Smooth muscle cell (in vitro differentiated cells): Measurements from ENCODE around the gene CALN1. TPM values are rescaled to one million over a fixed set of nuclear protein-coding genes. Genes with fewer than 3 reads are reported as not detected.

ENCODE experiments used
- DNase-seq: peaks from one replicate; lab custom pipeline; 2025; ENCODE audit not compliant: unreplicated experiment; lab: John Stamatoyannopoulos, UW
- H2AFZ ChIP-seq: fragments of 200-600 bp; sonication (generic); 2 replicates; pipeline ENCODE4 v1.6.0; 2016; ENCODE audit warnings: antibody characterized with exemption, low read depth, mild to moderate bottlenecking
- H3F3A ChIP-seq: fragments of 200-600 bp; sonication (generic); 2 replicates; pipeline ENCODE4 v1.6.0; 2017; ENCODE audit warnings: antibody characterized with exemption, low read depth
- H3K27ac ChIP-seq: fragments of 200-600 bp; sonication (generic); 2 replicates; pipeline ENCODE4 v1.5.1; 2016; ENCODE audit warnings: low read depth, mild to moderate bottlenecking
- H3K27me3 ChIP-seq: fragments of 200-600 bp; sonication (generic); 2 replicates; pipeline ENCODE4 v1.6.1; 2016; ENCODE audit warnings: low read depth, mild to moderate bottlenecking
- H3K36me3 ChIP-seq: fragments of 200-600 bp; sonication (generic); 2 replicates; pipeline ENCODE4 v1.5.1; 2016; ENCODE audit warnings: low read depth
- H3K4me1 ChIP-seq: fragments of 200-600 bp; sonication (generic); 2 replicates; pipeline ENCODE4 v1.5.1; 2016; ENCODE audit warnings: low read depth
- H3K4me2 ChIP-seq: fragments of 200-600 bp; sonication (generic); 2 replicates; pipeline ENCODE4 v1.6.0; 2016; ENCODE audit warnings: mild to moderate bottlenecking
- H3K4me3 ChIP-seq: fragments of 200-600 bp; sonication (generic); 2 replicates; pipeline ENCODE4 v1.5.1; 2016; ENCODE audit warnings: mild to moderate bottlenecking
- H3K79me2 ChIP-seq: fragments of 200-600 bp; sonication (generic); 2 replicates; pipeline ENCODE4 v1.6.0; 2016; ENCODE audit warnings: low read depth, mild to moderate bottlenecking
- H3K9ac ChIP-seq: fragments of 200-600 bp; sonication (generic); 2 replicates; pipeline ENCODE4 v1.6.0; 2016; ENCODE audit warnings: low read depth
- H3K9me3 ChIP-seq: fragments of 200-600 bp; sonication (generic); replicated peaks from 2 replicates; pipeline ENCODE4 v1.5.1; 2016; ENCODE audit warnings: low read depth
- H4K20me1 ChIP-seq: fragments of 200-600 bp; sonication (generic); 2 replicates; pipeline ENCODE4 v1.6.0; 2016; ENCODE audit warnings: low read depth
- WGBS: methylation state at CpG from one replicate; pipeline ENCODE4 v1.1.7; 2016; ENCODE audit warnings: low lambda C conversion rate; 5-methylcytosine and 5-hydroxymethylcytosine counted together
- polyA plus RNA-seq: library from polyadenylated mRNA; unstranded; fragments of >200 nt; fragmentation: Nextera tagmentation; extraction: Ambion mirVana; gene quantifications from 2 replicates; pipeline ENCODE4 v1.2.1, GENCODE V29; 2016
- total RNA-seq: library from RNA; depleted of rRNA; stranded (reverse); fragments of >200 nt; gene quantifications from 2 replicates; pipeline ENCODE4 v1.2.3, GENCODE V29; 2014
- TF ChIP-seq, protein P1 (sequence below): fragments of 200-600 bp; sonication (generic); IDR thresholded peaks from 2 replicates; pipeline ENCODE4 v1.5.1; 2017; ENCODE audit warnings: borderline replicate concordance, mild to moderate bottlenecking, antibody characterized with exemption; ENCODE audit not compliant: insufficient read depth, poor library complexity, severe bottlenecking

The CALN1 gene
- total and polyA plus RNA-seq, 2 experiments from 2014 or later: not detected

DNA sequence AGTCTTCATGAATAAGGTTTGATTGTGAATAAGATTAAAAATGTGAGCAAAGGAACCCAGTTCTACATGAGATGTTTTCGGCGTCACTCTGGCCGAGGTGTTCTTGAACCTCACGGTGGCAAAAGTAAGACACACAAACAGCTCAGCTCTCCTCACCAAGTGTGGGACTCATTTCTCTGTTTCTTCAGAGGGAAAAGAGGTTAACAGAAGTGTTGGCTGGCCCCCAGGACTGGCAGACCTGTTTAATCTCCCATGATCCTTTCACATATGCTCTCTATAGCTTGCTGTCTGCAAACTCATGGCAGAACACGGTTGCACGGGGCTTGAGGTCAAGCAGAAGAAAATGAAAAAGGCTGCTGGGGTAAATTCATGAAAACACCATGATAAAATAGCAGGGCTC, 394.4 kb downstream of the CALN1 start:
- Histone ChIP-seq H3K79me2 (no peaks in the 10 kb centered on the region), H3F3A (no peaks in the 10 kb centered on the region), H2AFZ (no peak overlapping the region), H3K4me2 (no peak overlapping the region), H3K27ac (no peak overlapping the region), H3K36me3 (no peaks in the 10 kb centered on the region), H3K9me3 (no peaks in the 10 kb centered on the region), H3K4me1 (no peaks in the 10 kb centered on the region), H3K9ac (no peak overlapping the region), H4K20me1 (no peaks in the 10 kb centered on the region), H3K4me3 (no peak overlapping the region), H3K27me3 (no peaks in the 10 kb centered on the region)
- DNase-seq: no peak
- TF ChIP-seq, protein P1, sequence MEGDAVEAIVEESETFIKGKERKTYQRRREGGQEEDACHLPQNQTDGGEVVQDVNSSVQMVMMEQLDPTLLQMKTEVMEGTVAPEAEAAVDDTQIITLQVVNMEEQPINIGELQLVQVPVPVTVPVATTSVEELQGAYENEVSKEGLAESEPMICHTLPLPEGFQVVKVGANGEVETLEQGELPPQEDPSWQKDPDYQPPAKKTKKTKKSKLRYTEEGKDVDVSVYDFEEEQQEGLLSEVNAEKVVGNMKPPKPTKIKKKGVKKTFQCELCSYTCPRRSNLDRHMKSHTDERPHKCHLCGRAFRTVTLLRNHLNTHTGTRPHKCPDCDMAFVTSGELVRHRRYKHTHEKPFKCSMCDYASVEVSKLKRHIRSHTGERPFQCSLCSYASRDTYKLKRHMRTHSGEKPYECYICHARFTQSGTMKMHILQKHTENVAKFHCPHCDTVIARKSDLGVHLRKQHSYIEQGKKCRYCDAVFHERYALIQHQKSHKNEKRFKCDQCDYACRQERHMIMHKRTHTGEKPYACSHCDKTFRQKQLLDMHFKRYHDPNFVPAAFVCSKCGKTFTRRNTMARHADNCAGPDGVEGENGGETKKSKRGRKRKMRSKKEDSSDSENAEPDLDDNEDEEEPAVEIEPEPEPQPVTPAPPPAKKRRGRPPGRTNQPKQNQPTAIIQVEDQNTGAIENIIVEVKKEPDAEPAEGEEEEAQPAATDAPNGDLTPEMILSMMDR: no peak
- WGBS: 94% methylated on average over 6 of the region's 6 CpGs

DNA sequence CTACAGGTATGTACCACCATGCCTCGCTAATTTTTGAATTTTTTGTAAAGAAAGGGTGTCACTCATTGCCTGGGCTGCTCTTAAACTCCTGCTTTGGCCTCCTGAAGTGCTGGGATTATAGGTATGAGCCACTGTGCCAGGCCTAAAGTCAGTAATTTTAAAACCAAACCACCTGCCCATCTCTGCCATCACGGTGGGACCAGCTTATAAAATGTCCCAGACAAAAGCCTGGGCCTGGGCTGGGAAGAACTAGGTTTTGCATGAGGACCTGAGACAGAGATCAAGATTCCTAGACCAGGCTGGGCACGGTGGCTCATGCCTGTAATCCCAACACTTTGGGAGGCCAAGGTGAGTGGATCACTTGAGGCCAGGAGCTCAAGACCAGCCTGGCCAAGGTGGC, 395.6 kb downstream of the CALN1 start:
- H3K9ac ChIP-seq: no peak overlapping the region
- H3K36me3 ChIP-seq: no peaks in the 10 kb centered on the region
- no peak overlapping the region for H2AFZ ChIP-seq
- no peak overlapping the region for H3K4me2 ChIP-seq
- no peaks in the 10 kb centered on the region for H3K9me3 ChIP-seq
- no peaks in the 10 kb centered on the region for H3F3A ChIP-seq
- WGBS: 90% methylated on average over 3 of the region's 3 CpGs
- no peak overlapping the region for H3K4me3 ChIP-seq
- no peak overlapping the region for H3K27ac ChIP-seq
- TF ChIP-seq, protein P1: no peak
- DNase-seq: no peak
- H4K20me1 ChIP-seq: no peaks in the 10 kb centered on the region
- H3K79me2 ChIP-seq: no peaks in the 10 kb centered on the region
- H3K4me1 ChIP-seq: no peaks in the 10 kb centered on the region
- no peaks in the 10 kb centered on the region for H3K27me3 ChIP-seq

DNA sequence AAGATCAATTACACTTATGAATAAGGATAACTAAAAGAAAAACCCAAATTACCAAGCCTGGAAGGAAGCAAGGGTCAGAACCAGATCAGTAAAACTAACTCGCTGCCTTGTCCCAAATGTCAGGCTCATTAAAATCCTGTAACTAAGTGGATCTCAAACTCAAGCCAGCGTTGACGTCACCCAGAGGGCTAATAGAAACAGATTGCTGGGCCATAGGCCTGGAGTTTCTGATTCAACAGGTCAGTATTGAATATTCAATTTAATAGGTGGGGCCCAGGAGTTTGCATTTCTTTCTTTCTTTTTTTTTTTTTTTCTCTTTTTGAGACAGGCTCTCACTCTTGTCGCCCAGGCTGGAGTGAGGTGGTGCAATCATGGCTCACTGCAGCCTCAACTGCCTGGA, 397.0 kb downstream of the CALN1 start:
- WGBS: 90% methylated on average over 4 of the region's 4 CpGs
- Histone ChIP-seq H3K9ac (no peak overlapping the region), H3K27ac (no peak overlapping the region), H2AFZ (no peak overlapping the region), H3K4me1 (no peaks in the 10 kb centered on the region), H3K4me2 (no peak overlapping the region), H3F3A (no peaks in the 10 kb centered on the region), H3K36me3 (no peaks in the 10 kb centered on the region), H3K9me3 (no peaks in the 10 kb centered on the region), H4K20me1 (no peaks in the 10 kb centered on the region), H3K4me3 (no peak overlapping the region), H3K79me2 (no peaks in the 10 kb centered on the region), H3K27me3 (no peaks in the 10 kb centered on the region)
- no peak for DNase-seq
- TF ChIP-seq, protein P1: no peak

DNA sequence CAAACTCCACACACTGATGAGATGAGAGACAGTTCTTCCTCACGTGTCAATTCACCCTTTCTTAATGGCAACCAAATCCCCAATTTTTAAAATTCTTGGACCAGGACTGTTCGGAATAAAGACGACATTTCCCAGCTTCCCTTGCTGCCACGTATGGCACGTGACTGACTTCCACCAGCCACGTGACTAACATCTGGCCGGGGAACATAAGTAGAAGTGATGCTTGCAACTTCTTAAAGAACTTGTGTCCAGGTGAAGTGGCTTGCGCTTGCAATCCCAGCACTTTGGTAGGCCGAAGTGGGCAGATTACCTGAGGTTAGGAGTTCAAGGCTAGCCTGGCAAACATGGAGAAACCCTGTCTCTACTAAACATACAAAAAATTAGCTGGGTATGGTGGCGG, 405.1 kb downstream of the CALN1 start:
- WGBS: 94% methylated on average over 10 of the region's 10 CpGs

More for the DNA sequence above, 405.1 kb downstream of the CALN1 start:
- Histone ChIP-seq H2AFZ (no peak overlapping the region), H3K36me3 (no peaks in the 10 kb centered on the region), H3K27me3 (peaks cover 14% of the 10 kb centered on the region), H3K9ac (no peak overlapping the region), H3K4me1 (no peaks in the 10 kb centered on the region), H3K4me3 (no peak overlapping the region), H3K4me2 (no peak overlapping the region), H3K27ac (no peak overlapping the region), H4K20me1 (no peaks in the 10 kb centered on the region), H3K79me2 (no peaks in the 10 kb centered on the region), H3K9me3 (no peaks in the 10 kb centered on the region), H3F3A (no peaks in the 10 kb centered on the region)
- no peak for DNase-seq
- TF ChIP-seq, protein P1: no peak
